ENCODE results near the gene TSPEAR.

GRCh38 chr21:44599264-44600029 is 111.9 kb downstream of the TSPEAR start:
- TF ChIP-seq, protein P1, sequence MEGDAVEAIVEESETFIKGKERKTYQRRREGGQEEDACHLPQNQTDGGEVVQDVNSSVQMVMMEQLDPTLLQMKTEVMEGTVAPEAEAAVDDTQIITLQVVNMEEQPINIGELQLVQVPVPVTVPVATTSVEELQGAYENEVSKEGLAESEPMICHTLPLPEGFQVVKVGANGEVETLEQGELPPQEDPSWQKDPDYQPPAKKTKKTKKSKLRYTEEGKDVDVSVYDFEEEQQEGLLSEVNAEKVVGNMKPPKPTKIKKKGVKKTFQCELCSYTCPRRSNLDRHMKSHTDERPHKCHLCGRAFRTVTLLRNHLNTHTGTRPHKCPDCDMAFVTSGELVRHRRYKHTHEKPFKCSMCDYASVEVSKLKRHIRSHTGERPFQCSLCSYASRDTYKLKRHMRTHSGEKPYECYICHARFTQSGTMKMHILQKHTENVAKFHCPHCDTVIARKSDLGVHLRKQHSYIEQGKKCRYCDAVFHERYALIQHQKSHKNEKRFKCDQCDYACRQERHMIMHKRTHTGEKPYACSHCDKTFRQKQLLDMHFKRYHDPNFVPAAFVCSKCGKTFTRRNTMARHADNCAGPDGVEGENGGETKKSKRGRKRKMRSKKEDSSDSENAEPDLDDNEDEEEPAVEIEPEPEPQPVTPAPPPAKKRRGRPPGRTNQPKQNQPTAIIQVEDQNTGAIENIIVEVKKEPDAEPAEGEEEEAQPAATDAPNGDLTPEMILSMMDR (IDR thresholded peaks at IDR 0.05): no peak
- TF ChIP-seq POLR2A (IDR thresholded peaks at IDR 0.05): no peak
